K562 (cell line): ENCODE measurements around the gene TMEM138.

Experiments
- CREB3L1 ChIP-seq: fragments of 450-650 bp; IDR thresholded peaks from 2 replicates; pipeline ENCODE4 v1.6.1; 2014; ENCODE audit warnings: low read depth, mild to moderate bottlenecking, moderate library complexity, borderline replicate concordance
- E2F8 ChIP-seq: fragments of 450-650 bp; IDR thresholded peaks from 2 replicates; pipeline ENCODE4 v1.7.1; 2018; ENCODE audit warnings: mild to moderate bottlenecking, low read depth; ENCODE audit not compliant: partially characterized antibody
- ELK1 ChIP-seq: sonication (generic); formaldehyde crosslinking; IDR thresholded peaks from 2 replicates; pipeline ENCODE4 v1.8.1; 2022; ENCODE audit warnings: missing genetic modification reagents
- HDAC6 ChIP-seq: IDR thresholded peaks from 2 replicates; pipeline ENCODE4 v1.6.1; 2012; ENCODE audit warnings: low read depth, mild to moderate bottlenecking, control low read depth, inconsistent platforms, low read length, moderate library complexity
- JUN ChIP-seq, 2 experiments: sonication (generic) in 1 of 2; formaldehyde crosslinking in 1 of 2; IDR thresholded peaks; 2 replicates each; pipeline versions ENCODE4 v1.6.1 to v1.8.0; 2012 to 2022; ENCODE audit warnings: borderline replicate concordance in 2 of 2, mild to moderate bottlenecking in 2 of 2, improper control_type of control experiment in 1 of 2, low read depth in 1 of 2, low read length in 1 of 2, missing genetic modification reagents in 1 of 2
- POLR2A ChIP-seq: fragments of 450-650 bp; conservative IDR thresholded peaks from 2 replicates; pipeline ENCODE4 v1.6.1; 2016
- SIN3A ChIP-seq, 2 experiments: fragments of 150-350 bp in 1 of 2; IDR thresholded peaks; 2 replicates each; pipeline ENCODE4 v1.6.1; 2011 to 2016; ENCODE audit warnings: borderline replicate concordance in 2 of 2, low read depth in 2 of 2, low read length in 2 of 2, mild to moderate bottlenecking in 2 of 2, moderate library complexity in 2 of 2; ENCODE audit not compliant: control insufficient read depth in 1 of 2
- TAF1 ChIP-seq: IDR thresholded peaks from 2 replicates; pipeline ENCODE4 v1.6.1; 2011; ENCODE audit warnings: mild to moderate bottlenecking, low read length, moderate library complexity; ENCODE audit not compliant: insufficient read depth, control insufficient read depth, severe bottlenecking; ENCODE audit errors: extremely low read depth

GRCh38 chr11:61392981-61393595 is 30.9 kb downstream of the TMEM138 start:
- TF ChIP-seq ELK1 (no peak), HDAC6 (no peak), POLR2A (no peak), E2F8 (no peak), CREB3L1 (no peak), SIN3A (IDR thresholded peaks at IDR 0.05; ENCODE audit: borderline replicate concordance in 2 of 2, control insufficient read depth in 1 of 2, low read depth in 2 of 2, low read length in 2 of 2) (no peak), TAF1 (no peak), JUN (IDR thresholded peaks at IDR 0.05; ENCODE audit: borderline replicate concordance, low read depth, low read length) (no peak), JUN (CRISPR knock-in tag; IDR thresholded peaks at IDR 0.05; ENCODE audit: borderline replicate concordance) (no peak)
